Sigmoid colon (tissue), 4 donors: Measurements from ENCODE around the gene SDR42E2.
A peak's percentile ranks its signal among the peaks of the same experiment; 100 is the strongest.

ENCODE experiments used
- POLR2A ChIP-seq, 2 donors: fragments of 450-650 bp; IDR thresholded peaks; one replicate each; pipeline ENCODE4 v1.6.1; 2016; ENCODE audit warnings: antibody characterized with exemption in 2 of 2, mild to moderate bottlenecking in 2 of 2, moderate library complexity in 2 of 2
- POLR2AphosphoS5 ChIP-seq, 4 donors: sonication (generic); formaldehyde crosslinking; IDR thresholded peaks; one replicate each; pipeline ENCODE4 v1.6.1; 2017; ENCODE audit warnings: antibody characterized with exemption in 4 of 4
- TF ChIP-seq, protein P1 (sequence below), 4 experiments: fragments of 450-650 bp in 3 of 4; fragments of 200-600 bp in 1 of 4; IDR thresholded peaks; one replicate each; pipeline ENCODE4 v1.5.1; 2016 to 2019; ENCODE audit warnings: antibody characterized with exemption in 4 of 4, mild to moderate bottlenecking in 3 of 4, moderate library complexity in 2 of 4

DNA sequence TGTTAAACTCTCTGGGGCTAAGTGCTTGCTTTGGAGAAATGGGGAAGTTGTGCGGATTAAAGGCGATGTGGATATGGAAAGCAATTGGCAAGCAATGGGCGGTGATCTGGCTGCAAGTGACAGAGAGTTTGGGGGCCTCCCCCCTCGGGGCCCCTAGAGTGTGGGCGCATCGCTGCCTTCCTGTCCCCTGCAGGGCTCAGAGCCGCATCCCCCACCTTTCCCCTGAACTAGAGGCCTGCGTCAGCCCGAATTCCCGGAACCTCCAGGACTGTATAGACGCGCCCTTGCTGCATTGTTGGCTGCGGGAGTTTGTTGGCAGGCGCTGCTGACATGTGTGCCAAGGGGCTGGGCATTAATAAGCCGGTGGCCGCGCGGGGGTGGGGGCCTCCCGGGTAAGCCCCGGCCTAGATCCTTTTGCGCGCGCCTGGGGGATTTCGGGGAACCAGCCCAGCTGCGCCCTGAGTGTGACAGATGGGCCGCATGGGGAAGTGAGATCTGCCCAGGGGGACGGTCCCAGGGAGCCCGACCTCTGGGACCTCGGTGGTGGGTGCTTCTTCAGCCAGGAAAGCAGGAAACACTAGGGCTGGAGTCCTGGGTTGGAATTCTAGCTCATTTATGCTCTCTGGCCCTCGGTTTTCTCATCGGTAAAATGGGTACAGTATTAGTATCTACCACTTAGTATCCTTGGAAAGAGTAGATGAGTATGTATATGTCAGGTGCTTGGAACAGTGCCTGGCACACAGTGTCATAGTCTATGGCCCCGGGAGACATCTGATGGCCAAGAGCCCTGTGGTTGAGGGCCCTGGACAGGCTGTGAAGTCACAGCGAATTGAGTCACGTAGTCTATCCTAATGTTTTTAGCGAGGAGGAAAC, 44.8 kb downstream of the SDR42E2 start:
- TF ChIP-seq, protein P1, sequence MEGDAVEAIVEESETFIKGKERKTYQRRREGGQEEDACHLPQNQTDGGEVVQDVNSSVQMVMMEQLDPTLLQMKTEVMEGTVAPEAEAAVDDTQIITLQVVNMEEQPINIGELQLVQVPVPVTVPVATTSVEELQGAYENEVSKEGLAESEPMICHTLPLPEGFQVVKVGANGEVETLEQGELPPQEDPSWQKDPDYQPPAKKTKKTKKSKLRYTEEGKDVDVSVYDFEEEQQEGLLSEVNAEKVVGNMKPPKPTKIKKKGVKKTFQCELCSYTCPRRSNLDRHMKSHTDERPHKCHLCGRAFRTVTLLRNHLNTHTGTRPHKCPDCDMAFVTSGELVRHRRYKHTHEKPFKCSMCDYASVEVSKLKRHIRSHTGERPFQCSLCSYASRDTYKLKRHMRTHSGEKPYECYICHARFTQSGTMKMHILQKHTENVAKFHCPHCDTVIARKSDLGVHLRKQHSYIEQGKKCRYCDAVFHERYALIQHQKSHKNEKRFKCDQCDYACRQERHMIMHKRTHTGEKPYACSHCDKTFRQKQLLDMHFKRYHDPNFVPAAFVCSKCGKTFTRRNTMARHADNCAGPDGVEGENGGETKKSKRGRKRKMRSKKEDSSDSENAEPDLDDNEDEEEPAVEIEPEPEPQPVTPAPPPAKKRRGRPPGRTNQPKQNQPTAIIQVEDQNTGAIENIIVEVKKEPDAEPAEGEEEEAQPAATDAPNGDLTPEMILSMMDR (IDR thresholded peaks at IDR 0.05): no peak
- TF ChIP-seq POLR2A (IDR thresholded peaks at IDR 0.05): no peak
- peak in 3 of 4 donors; percentile 65 to 74 (median 69) for TF ChIP-seq POLR2AphosphoS5 (IDR thresholded peaks at IDR 0.05)
